ENCODE results near the gene NEURL4. TPM values are rescaled to one million over a fixed set of nuclear protein-coding genes. Genes with fewer than 3 reads are reported as not detected.

NEURL4 gene
- total RNA-seq, 1 experiment from 2014 or later, result 13.6 TPM

- in situ Hi-C loops (cut with HindIII; ENCODE audit: low pct_unique_long_range_greater_than_20kb, low sequenced_read_pairs), result no loop called here
These were observed 350 bp upstream of the NEURL4 start for GRCh38 chr17:7329374-7329996.

GRCh38 chr17:7328009-7328408 is 1.1 kb downstream of the NEURL4 start:
- in situ Hi-C loops (cut with HindIII; ENCODE audit: low pct_unique_long_range_greater_than_20kb, low sequenced_read_pairs), result no loop called here
- DNase-seq (ENCODE audit: low read depth, low spot score), result no peak

More at GRCh38 chr17:7329374-7329996, 350 bp upstream of the NEURL4 start:
- DNase-seq (ENCODE audit: low read depth, low spot score), result peak; percentile 98

DNA sequence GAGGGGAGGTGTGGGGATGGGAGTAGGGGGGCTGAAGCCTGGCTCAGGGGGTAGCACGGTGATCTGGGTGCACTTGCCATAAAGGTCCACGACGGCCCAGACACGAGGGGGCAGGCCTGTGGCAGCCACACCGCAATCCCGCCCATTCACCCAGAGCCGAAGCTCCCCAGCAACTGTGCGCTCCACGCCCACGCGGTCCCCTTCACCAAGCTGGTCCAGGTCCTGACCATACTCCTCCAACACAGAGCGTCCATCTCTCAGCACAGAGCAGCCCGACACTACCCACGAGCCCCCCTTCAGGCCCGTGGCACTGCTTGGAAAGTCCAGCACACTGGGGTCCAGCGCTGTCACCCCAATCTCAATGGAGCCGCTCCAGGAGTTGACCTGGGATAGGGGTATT is 1.6 kb downstream of the NEURL4 start:
- DNase-seq (ENCODE audit: low read depth, low spot score), result no peak
- in situ Hi-C loops (cut with HindIII; ENCODE audit: low pct_unique_long_range_greater_than_20kb, low sequenced_read_pairs), result no loop called here

DNA sequence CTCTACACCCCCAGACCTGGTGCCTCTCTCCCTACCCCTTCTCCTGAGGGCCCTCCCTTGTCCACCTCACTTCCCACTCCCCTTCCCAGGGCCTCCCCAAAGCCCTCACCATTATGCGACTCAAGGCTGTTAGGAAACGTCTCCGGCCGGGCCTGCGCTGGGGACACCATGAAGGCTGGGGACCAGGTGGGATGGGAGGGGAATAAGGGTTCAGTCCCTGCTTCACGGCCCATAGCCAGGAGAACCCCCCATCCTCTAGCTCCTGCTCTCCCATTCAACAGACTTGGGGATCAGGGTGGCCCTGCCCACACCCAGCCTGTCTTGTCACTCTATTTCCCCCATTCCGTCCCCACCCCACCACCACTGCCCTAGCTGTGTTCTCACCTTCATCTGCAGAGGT is 2.1 kb downstream of the NEURL4 start:
- in situ Hi-C loops (cut with HindIII; ENCODE audit: low pct_unique_long_range_greater_than_20kb, low sequenced_read_pairs), result no loop called here
- DNase-seq (ENCODE audit: low read depth, low spot score), result no peak

GRCh38 chr17:7326186-7326585 is 2.9 kb downstream of the NEURL4 start:
- no peak for DNase-seq (ENCODE audit: low read depth, low spot score)
- in situ Hi-C loops (cut with HindIII; ENCODE audit: low pct_unique_long_range_greater_than_20kb, low sequenced_read_pairs), result no loop called here

DNA sequence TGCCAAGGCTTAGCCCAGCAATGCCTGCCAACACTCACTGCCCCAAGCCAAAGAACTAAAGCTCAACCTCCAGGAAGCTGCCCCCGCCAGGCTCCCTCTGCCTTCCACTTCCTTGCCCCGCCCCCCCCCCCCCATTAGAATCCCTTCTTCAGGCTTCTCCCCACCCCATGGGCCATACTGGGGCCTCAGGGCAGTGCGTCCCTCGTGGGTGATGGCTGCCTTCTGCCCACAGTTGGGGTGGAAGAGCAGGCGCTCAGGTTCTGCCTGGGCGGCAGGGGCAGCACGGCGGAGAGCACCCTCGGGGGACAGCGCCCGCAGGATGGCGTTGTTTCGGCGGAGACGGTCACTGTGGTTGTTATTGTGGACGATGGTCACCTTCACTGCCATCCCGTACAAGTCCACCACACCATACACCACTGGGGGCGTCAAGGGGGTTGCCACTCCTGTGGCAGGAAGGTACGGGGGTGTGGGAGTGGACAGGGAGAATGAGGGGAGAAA is 4.1 kb downstream of the NEURL4 start:
- DNase-seq (ENCODE audit: low read depth, low spot score), result no peak
- in situ Hi-C loops (cut with HindIII; ENCODE audit: low pct_unique_long_range_greater_than_20kb, low sequenced_read_pairs), result no loop called here

GRCh38 chr17:7324438-7324779 is 4.7 kb downstream of the NEURL4 start:
- in situ Hi-C loops (cut with HindIII; ENCODE audit: low pct_unique_long_range_greater_than_20kb, low sequenced_read_pairs), result no loop called here
- no peak for DNase-seq (ENCODE audit: low read depth, low spot score)

- peak; percentile 51 for DNase-seq (ENCODE audit: low read depth, low spot score)
- in situ Hi-C loops (cut with HindIII; ENCODE audit: low pct_unique_long_range_greater_than_20kb, low sequenced_read_pairs), result no loop called here
These were observed 5.3 kb downstream of the NEURL4 start for GRCh38 chr17:7323731-7324437.

GRCh38 chr17:7322520-7323194 is 6.5 kb downstream of the NEURL4 start:
- DNase-seq (ENCODE audit: low read depth, low spot score), result no peak
- in situ Hi-C loops (cut with HindIII; ENCODE audit: low pct_unique_long_range_greater_than_20kb, low sequenced_read_pairs), result no loop called here

DNA sequence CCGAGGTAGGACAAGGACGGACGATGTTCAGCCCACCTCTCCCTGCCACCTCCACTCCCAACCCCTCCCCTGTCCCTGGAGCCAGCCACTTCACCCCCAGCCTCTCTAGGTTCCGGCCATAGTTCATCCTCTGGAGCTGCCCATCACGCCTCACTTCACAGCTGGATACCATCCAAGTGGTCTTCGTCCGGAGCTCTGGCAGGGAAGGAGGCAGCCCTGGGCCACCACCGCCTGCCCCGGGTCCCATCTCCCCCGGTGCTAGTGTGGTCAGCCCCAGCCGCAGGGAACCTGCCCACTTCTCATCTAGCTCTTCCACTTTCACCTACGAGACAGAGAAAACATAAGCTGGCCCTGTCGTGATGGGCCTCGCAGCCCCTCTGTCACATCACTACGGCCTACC is 7.7 kb downstream of the NEURL4 start:
- in situ Hi-C loops (cut with HindIII; ENCODE audit: low pct_unique_long_range_greater_than_20kb, low sequenced_read_pairs), result no loop called here
- DNase-seq (ENCODE audit: low read depth, low spot score), result no peak

DNA sequence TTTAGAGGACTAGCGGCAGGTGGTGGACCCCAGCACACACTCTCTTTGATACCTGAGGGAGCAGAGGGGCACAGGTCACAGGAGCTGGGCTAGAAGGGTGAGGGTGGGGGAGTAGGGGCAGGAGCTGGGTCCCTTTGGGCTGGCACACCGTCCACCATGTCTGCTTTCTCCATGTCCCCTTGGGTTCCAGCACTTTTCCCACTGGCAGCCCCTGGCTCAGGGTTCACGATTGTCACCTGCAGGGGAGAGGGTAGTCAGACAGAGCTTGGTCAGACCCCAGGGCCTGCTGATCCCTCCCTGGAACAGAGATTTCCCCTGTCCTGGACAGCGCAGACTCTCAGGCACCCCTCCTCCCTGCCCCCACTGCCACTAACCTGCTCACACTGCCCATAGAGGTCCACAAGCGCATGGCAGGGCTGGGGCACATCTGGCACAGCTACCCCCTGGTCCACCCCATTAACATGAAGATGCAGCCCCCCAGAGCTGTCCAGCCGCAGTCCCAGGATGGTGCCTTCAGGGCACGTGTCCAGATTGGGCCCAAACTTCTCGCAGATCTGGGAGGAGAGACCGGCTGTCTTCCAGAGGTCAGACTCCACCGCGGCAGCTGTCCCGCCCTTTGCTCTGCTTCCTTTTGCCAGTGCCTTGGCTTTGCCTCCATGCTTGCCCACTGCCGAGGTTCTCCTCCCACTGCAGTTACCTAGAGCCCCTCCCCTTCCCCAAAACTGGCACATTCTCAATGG is 10.8 kb downstream of the NEURL4 start:
- in situ Hi-C loops (cut with HindIII; ENCODE audit: low pct_unique_long_range_greater_than_20kb, low sequenced_read_pairs), result no loop called here
- DNase-seq (ENCODE audit: low read depth, low spot score), result no peak

- in situ Hi-C loops (cut with HindIII; ENCODE audit: low pct_unique_long_range_greater_than_20kb, low sequenced_read_pairs), result no loop called here
- no peak for DNase-seq (ENCODE audit: low read depth, low spot score)
These were observed 11.9 kb downstream of the NEURL4 start for GRCh38 chr17:7317161-7317803.

DNA sequence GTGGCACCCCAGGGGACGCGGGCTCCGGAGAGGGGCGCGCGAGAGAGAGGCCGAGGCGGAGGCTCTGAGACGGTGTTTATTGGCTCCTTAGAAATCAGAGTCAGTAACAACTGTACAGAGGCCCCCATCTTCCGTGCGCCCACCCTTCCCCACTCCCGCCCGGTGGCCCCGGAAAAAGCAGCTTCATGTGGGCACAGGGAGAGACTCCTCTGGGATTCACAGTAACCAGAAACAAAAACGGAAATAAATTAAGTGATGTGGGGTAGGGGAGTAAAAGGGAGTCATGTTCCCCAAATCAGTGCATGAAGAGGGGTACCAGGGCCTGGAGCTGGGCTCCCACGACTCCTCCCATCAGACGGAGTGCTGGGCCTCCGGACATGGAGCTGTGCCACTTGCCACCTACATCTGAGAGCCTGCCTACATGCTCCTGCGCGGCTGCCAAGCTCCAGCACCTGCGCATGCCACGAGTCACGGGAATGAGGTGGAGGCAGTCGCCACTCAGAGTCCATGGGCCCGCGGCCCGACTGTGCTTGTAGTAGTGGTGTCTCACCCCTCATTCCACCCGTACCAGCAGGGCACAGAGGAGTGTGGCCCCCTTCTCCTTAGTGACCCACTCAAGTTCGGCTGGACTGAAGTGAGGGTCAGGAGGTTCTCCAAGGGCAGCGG is 13.4 kb downstream of the NEURL4 start:
- no peak for DNase-seq (ENCODE audit: low read depth, low spot score)
- in situ Hi-C loops (cut with HindIII; ENCODE audit: low pct_unique_long_range_greater_than_20kb, low sequenced_read_pairs), result no loop called here

DNA sequence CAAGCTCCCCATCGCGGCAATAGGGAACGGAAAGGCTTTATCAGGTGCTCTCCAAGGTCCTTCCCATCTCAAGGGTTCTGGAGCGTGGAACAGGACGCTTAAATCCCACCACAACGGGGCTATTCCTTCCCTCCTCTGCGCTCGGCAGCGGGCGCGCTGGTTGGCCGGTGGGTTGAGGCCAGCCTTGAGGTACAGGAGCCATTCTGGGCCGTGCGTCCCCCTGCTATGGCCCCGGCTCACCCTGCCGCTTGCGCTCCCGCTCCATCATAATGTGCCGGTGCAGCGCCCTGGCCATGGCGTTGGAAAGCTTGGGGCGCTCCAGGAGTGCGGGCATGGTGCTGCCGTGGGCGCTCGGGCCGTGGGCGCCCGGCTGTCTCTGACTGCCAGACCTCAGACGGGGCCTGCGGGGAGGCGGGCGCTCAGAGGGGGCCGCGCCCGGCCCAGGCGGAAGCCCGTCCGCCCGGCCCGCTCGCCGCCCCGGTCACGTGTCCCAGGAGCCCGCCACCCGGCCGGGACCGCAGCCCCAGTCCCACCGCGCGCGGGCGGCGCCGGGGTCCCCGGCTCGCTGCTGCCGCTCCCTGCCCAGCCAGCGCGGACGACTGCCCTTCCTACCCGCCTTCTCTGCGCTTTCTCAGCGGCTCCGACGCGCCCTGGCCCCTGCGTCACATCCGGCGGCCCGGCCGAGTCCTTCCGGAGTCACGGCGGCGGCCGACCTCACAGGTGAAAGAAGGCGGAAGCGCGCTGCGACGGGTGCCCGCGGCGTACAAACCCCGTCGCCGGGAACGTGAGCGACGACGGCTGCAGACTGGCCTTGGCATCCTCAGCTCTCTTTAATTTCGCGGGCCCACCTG is 14.2 kb downstream of the NEURL4 start, which contains the start of gene GPS2:
TSS of gene GPS2 (minus strand) at position 642 of the 851 bp plus-strand sequence. CDS start at position 334, 308 bp downstream.
- peak; percentile 82 for DNase-seq (ENCODE audit: low read depth, low spot score)
- in situ Hi-C loops (cut with HindIII; ENCODE audit: low pct_unique_long_range_greater_than_20kb, low sequenced_read_pairs), result no loop called here

- DNase-seq (ENCODE audit: low read depth, low spot score), result no peak
- in situ Hi-C loops (cut with HindIII; ENCODE audit: low pct_unique_long_range_greater_than_20kb, low sequenced_read_pairs), result no loop called here
These were observed 15.0 kb downstream of the NEURL4 start for GRCh38 chr17:7313890-7314718.
